ENCODE results near the gene ABCD2.
"Not testable (repeated sequence)": the region's sequence is repeated elsewhere in the genome, so short reads cannot be mapped to it uniquely, and the experiment has no call there.

The ABCD2 gene

GRCh38 chr12:39532448-39532847, 87.2 kb downstream of the ABCD2 start:
- no peak for DNase-seq

GRCh38 chr12:39526974-39527373, 92.6 kb downstream of the ABCD2 start:
- DNase-seq, result no peak

GRCh38 chr12:39522167-39522566, 97.4 kb downstream of the ABCD2 start:
- not testable (repeated sequence) for DNase-seq

GRCh38 chr12:39510001-39510400, 109.6 kb downstream of the ABCD2 start:
- no peak for DNase-seq

GRCh38 chr12:39505554-39505953, 114.0 kb downstream of the ABCD2 start:
- DNase-seq, result no peak

GRCh38 chr12:39505023-39505422, 114.6 kb downstream of the ABCD2 start:
- no peak for DNase-seq

GRCh38 chr12:39503439-39503838, 116.2 kb downstream of the ABCD2 start:
- DNase-seq, result no peak

- DNase-seq, result no peak
Measured at GRCh38 chr12:39502726-39503125, 116.9 kb downstream of the ABCD2 start.
